ENCODE data around the gene DST.

DNA sequence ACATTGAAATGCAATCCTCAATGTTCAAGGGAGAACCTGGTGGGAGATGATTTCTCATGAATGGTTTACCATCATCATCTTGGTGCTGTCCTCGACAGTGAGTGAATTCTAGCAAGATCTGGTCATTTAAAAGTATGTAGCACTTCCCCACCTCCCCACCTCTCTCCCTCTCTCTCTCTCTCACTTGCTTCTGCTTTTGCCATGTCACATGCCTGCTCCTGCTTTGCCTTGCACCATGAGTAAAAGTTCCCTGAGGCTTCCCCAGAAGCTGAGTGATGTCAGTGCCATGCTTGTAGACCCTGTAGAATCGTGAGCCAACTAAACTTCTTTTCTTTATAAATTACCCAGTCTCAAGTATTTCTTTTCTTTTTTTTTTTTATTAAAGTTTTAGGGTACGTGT lies 60.5 kb downstream of the DST start:
- TF ChIP-seq, protein P1, sequence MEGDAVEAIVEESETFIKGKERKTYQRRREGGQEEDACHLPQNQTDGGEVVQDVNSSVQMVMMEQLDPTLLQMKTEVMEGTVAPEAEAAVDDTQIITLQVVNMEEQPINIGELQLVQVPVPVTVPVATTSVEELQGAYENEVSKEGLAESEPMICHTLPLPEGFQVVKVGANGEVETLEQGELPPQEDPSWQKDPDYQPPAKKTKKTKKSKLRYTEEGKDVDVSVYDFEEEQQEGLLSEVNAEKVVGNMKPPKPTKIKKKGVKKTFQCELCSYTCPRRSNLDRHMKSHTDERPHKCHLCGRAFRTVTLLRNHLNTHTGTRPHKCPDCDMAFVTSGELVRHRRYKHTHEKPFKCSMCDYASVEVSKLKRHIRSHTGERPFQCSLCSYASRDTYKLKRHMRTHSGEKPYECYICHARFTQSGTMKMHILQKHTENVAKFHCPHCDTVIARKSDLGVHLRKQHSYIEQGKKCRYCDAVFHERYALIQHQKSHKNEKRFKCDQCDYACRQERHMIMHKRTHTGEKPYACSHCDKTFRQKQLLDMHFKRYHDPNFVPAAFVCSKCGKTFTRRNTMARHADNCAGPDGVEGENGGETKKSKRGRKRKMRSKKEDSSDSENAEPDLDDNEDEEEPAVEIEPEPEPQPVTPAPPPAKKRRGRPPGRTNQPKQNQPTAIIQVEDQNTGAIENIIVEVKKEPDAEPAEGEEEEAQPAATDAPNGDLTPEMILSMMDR (IDR thresholded peaks at IDR 0.05; ENCODE audit: low read length): no peak
- TF ChIP-seq EZH2 (optimal IDR thresholded peaks at IDR 0.05; ENCODE audit: low read depth, low read length): no peak
- no peak for TF ChIP-seq EZH2phosphoT487 (IDR thresholded peaks at IDR 0.05; ENCODE audit: low read length)
